Stimulated activated CD8-positive, alpha-beta memory T cell treated with anti-CD3 and anti-CD28 coated beads, Interleukin-4, amount 100 ng/mL, for 4 hours (primary cell): ENCODE measurements around the gene RAD9B.
"Not testable (repeated sequence)": the region's sequence is repeated elsewhere in the genome, so short reads cannot be mapped to it uniquely, and the experiment has no call there.

ENCODE experiments used
- DNase-seq, 2 donors: peaks; one replicate each; pipeline ENCODE4 v3.0.0-alpha.2; 2020; ENCODE audit warnings: low read depth in 2 of 2, low spot score in 1 of 2

Gene RAD9B

DNA sequence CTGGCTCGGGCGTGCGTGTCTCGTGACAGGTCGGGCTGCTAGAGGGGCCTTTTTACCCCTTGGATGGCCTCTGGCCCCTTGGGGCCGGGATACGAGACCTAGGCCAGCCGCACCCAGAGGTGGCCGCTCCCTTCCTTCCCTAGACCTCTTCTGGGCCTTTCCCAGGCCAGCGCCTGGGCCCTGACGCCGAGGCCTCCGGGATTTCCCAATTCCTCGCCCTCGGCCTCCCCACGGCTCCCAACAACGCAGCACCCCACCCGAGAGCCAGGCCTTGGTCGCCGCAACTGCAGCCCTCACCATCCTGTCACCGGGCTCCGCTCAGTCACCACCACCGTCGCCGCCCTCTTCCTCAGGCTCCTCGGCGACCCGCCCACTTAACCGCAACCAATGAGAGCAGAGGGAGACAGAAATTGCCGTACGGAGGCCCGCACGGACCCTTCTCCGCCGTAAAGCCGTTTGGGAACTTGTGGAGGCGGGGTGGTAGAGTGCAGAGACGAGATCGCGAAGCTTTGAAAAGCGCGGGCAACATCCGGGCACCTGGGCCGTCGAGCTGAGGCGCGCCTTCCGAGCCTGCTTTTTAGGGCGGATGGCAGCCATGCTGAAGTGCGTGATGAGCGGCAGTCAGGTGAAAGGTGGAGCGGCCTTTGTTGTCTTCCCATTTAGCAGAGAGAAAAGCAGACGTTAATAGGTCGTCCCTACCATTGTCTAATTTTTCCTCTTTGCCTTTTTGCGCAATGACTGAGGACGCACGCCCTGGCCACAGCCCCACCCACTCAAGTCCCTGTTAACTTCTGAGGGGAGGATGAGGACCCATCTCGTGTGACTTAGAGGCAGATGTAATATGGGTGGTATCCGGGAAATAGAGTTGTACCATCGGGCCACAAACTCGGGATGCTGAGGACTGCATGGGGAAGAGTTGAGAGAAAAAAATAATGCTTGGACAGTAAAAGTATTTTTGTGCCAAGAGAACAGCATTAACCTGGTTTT, at the start of gene RAD9B, which contains the start of gene VPS29:
TSS of gene RAD9B (plus strand) at position 580 of the 987 bp plus-strand sequence. CDS start at position 587, 7 bp downstream.
TSS of gene VPS29 (minus strand) at position 360 of the 987 bp plus-strand sequence. CDS start at position 300, 60 bp downstream.
- peak; percentile 97 to 98 for DNase-seq

DNA sequence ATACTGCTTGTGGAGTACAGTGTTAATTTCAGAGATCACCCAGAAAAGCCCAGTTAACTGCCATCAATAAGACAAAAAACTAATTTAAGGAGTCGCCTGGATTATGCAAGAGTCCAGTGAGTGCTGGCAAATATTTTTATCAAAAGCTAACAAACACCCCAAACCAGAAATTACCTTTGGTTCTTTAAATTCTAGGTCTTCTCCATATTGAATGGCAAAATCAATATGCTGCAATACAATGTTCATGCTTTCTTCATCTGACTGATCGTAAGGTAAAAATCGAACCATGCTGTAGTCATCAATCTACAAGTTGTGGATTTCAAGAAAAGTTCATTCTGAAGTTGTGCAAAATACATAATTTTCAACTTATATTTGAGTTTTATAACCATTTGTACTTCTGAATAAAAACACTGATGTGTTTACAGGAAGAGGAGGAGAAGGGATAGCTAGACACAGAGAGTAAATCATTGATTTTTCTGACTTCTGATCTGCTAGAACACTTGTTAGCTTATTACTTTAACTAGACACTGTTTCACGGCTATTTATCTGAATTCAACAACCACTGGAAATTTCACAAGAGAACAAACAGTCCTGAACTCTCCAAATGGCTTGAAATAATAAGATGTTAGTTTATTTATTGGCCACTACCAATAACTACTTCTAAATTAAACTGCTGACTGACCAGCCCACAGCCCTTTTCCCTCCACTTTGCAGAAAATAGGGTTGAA, 48.4 kb upstream of the RAD9B start:
- no peak for DNase-seq

DNA sequence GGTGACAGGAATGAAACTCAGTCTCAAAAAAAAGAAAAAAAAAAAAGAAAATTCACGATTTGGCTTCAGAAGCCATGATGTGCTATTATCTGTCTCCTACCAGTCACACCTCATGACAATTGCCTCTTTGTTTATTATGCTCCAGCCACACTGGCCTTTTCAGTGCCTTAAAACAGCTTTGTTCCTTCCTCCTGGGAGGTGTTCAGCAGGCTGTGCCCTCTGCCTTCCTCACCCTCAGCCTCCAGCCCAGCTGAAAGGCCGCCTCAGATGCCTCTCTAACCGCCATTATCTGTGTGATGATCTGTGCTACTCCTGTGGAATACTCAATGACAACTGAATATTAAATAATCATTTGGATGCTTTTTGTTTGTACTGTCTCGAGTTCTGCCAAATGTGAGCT, 43.4 kb upstream of the RAD9B start:
- no peak for DNase-seq

- not testable (repeated sequence) for DNase-seq
These were observed 40.9 kb upstream of the RAD9B start for GRCh38 chr12:110461189-110461588.

DNA sequence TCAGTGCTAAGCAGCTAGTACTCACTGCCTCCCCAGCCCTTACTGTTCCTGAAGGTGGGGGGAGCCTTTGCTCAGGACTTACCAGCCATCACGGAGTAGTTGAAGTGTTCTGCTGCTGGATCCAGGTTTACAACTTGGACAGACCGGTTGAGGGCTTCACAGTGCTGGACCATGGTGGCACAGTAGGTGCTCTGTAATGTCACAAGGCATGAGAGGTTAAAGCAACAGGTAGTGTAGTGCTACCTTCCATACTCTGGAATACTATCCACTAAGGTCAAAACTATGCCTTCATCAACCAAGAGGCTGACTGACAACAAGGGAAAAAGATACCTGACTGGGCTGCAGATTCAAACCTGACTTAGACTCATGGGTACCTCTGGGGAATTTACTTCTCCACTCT, 37.1 kb upstream of the RAD9B start:
- DNase-seq, result no peak

DNA sequence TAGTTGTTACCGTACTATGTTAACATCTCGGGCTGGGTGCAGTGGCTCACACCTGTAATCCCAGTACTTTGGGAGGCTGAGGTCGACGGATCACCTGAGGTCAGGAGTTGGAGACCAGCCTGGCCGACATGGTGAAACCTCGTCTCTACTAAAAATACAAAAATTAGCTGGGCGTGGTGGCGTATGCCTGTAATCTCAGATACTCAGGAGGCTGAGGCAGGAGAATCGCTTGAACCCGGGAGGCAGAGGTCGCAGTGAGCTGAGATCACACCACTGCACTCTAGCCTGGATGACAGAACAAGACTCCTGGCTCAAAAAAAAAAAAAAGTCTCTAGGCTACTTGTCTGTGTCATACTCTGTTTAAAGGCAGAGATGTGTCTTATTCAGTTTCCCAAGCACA, 36.4 kb upstream of the RAD9B start:
- not testable (repeated sequence) for DNase-seq

- DNase-seq, result no peak
These were observed 35.3 kb upstream of the RAD9B start for GRCh38 chr12:110466791-110467190.

DNA sequence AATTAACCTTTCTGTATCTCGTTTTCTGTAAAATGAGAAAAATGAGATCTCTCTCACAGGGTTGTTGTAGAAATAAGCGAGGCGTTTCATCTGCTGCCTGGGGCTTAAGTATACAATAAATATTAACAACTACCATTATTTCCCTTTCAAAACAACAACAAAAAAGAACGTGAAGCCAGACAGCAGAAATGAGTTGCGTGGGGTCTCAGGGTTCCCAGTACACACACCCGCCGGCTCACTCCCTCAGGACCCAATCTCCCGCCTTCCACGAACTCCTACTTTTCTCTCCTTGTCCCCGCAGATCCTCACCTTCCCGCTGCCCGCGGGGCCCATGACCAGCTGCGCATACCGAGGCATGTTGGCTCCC, 34.3 kb upstream of the RAD9B start:
- DNase-seq, result no peak

GRCh38 chr12:110468214-110469048, 33.7 kb upstream of the RAD9B start, which contains the start of the genes FAM216A and GPN3:
FAM216A (plus strand) TSS chr12:110468845; CDS start chr12:110468876, 31 bp downstream.
GPN3 (minus strand) TSS chr12:110468257; CDS start chr12:110468203, 54 bp downstream.
- DNase-seq, result peak; percentile 91

GRCh38 chr12:110475426-110475825, 26.7 kb upstream of the RAD9B start:
- DNase-seq, result no peak

DNA sequence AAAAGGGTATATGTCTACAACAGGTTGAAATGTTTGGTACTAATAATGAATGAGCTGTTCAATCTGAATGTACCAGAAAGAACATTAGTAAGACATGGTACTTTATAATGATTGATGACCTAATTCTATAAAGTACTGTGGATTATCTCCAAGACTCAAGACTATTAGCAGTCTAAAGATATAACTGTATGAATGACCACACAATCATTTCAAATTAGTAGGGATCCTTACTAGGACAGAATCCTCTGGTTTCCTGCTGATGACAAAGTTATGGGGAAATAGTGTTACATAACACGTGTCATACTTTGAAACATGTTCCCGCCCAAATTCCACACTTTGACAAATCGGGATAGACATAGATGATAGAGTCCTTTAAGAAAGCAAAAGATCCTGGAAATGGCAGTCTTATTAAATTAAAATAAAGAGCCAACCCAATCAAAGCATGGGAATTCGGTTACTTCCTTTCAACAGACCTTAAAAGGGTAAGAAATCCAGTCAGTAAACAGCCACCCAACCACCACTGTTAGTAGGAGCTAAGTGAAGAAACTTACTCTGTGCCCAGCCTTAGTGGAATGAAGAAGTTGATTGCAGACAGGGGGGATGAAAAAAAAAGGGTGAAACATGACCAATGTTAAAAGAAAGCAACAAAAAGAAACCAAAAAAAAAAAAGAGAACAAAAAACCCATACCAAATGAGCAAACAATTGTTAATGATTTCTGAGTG, 3.0 kb upstream of the RAD9B start:
- DNase-seq, result no peak

DNA sequence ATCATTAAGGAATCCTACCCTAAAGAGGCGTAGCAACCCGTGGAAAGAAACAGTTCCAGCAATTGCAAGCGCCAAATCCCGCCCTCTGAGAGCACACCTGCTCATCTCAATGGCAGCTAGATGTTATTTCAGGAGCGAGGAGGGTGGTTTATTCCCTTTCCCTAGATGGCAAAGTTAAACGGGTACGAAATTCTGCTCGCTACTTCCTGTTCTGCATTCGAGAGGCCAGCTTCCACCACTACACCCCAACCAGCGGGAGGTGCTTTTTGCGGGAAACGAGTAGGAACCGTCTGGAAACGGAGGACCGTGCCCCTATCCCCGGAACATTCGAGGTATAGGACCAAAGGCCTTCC, 756 bp upstream of the RAD9B start:
- DNase-seq, result no peak

GRCh38 chr12:110503432-110503831, 1.3 kb downstream of the RAD9B start:
- no peak for DNase-seq

DNA sequence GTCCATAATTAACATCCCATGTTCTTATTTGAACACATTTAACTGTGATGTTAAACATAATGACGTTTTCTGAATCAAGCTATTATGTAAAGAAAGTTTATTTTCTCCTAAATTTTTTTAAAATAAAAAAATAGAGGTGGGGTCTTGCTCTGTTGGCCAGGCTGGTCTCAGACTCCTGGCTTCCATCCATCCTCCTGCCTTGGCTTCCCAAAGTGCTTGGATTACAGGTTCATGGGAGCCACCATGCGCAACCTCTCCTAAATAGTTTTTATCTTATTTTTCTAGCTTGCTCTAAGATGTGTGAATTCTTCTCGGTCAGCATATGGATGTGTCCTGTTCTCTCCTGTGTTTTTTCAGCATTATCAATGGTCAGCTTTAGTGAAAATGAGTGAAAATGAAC, 3.2 kb downstream of the RAD9B start:
- no peak for DNase-seq

GRCh38 chr12:110508071-110508586, 6.0 kb downstream of the RAD9B start:
- no peak for DNase-seq

DNA sequence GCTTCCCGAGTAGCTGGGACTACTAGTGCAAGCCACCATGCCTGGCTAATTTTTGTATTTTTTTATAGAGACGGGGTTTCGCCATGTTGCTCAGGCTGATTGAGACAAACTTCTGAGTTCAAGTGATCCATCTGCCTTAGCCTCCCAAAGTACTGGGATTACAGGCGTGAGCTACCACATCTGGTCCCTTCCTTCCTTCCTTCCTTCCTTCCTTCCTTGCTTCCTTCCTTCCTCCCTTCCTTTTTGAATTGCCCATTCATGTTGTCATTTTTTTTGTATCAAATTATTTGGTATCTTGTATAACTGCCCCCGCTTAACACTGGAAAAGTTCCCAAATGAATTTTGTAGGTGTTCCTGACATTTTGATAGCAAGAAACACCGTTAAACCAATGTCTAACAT, 11.7 kb downstream of the RAD9B start:
- no peak for DNase-seq

DNA sequence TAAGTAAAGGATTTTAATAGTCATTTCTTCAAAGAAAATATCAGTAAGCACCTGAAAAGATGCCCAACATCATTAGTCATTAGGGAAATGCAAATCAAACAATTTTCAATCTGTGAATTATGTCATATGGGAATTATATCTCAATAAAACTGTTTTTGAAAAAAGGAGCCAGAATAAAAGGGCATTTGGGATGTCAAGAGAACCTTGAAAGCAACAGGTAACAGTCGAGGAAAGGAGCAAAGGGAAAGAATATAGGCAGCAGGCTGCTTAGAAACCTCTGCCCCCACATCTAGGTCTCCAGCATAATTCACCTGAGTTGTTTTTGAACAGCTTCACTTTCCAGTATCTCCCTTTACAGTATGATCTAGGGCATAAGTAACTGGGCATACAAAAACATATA, 12.2 kb downstream of the RAD9B start:
- DNase-seq, result no peak

GRCh38 chr12:110516995-110517394, 14.9 kb downstream of the RAD9B start:
- DNase-seq, result no peak

DNA sequence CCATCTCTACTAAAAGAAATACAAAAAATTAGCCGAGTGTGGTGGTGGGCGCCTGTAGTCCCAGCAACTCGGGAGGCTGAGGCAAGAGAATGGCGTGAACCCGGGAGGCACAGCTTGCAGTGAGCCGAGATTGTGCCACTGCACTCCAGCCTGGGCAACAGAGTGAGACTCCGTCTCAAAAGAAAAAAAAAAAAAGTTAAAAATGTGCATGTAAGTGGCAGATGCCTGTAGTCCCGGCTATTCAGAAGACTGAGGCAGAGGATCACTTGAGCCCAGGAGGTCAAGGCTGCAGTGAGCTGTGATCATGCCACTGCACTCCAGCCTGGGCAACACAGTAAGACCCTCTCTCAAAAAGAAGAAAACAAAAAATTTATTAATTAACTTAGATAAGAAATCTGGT, 15.9 kb downstream of the RAD9B start:
- DNase-seq, result not testable (repeated sequence)
